ENCODE measurements around the gene MRC2.

MRC2 gene

GRCh38 chr17:62725791-62726249 lies 98.3 kb downstream of the MRC2 start:
- peaks cover 19% of the 10 kb centered on the region for H3K4me1 ChIP-seq (ENCODE audit: insufficient read depth, low read length, poor library complexity, severe bottlenecking)
- H3F3A ChIP-seq (ENCODE audit: low read depth) = no peaks in the 10 kb centered on the region
- no peak overlapping the region for H3K4me2 ChIP-seq (ENCODE audit: low read depth, low read length, poor library complexity, severe bottlenecking)
- no peak overlapping the region for H2AFZ ChIP-seq (ENCODE audit: low read length)
- no peaks in the 10 kb centered on the region for H3K9me2 ChIP-seq (replicated peaks; ENCODE audit: low read depth, low read length)
- no peaks in the 10 kb centered on the region for H3K9me3 ChIP-seq (ENCODE audit: insufficient read depth, low read depth, low read length)
- no peaks in the 10 kb centered on the region for H3K36me3 ChIP-seq (ENCODE audit: insufficient read depth, low read length)
- H4K20me1 ChIP-seq (ENCODE audit: insufficient read depth, low read length, poor library complexity, severe bottlenecking) = no peaks in the 10 kb centered on the region
- no peak overlapping the region for H3K4me3 ChIP-seq (ENCODE audit: low read length, poor library complexity, severe bottlenecking)
- TF ChIP-seq EZH2phosphoT487 (IDR thresholded peaks at IDR 0.05; ENCODE audit: borderline replicate concordance) (no peak), CTCF (conservative IDR thresholded peaks at IDR 0.05; ENCODE audit: low read length) (no peak)
- H3K79me2 ChIP-seq (ENCODE audit: insufficient read depth, low read length) = no peaks in the 10 kb centered on the region
- no peaks in the 10 kb centered on the region for H3K27me3 ChIP-seq (ENCODE audit: insufficient read depth, low read length, poor library complexity, severe bottlenecking)
- H3K9ac ChIP-seq (ENCODE audit: low read depth, low read length, poor library complexity, severe bottlenecking) = no peak overlapping the region

DNA sequence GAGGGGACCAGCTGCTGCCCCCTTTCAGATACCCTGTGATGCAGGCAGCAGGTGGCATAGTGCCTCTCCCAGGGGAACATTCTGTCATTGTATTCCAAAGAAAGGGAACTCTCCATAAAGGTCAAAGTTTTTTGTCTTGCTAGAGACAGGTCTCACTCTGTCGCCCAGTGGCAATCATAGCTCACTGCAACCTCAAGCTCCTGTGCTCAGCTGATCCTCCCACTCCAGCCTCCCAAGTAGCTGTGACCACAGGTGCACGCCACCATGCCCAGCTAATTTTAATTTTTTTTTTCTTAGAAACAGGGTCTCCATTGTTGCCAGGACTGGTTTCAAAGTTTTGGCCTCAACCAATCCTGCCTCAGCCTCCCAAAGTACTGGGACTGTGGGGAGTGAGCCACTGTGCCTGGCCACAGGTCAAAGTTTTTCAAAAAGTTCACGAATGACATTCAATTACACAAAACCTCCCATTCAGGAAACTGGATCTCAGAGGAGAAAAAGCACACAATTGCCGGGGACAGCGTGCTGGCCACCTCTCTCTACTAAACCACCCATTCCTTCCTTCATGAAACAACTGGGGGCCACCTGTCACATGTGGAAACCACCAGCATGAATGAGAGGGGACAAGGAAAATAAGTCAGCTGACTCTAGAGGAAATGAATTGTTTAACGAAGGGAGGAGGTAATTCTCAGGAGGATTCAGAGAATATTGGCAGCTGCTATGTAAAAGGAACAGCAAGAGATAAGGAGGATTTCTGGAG lies 100.6 kb downstream of the MRC2 start:
- H3F3A ChIP-seq (ENCODE audit: low read depth) = no peaks in the 10 kb centered on the region
- no peaks in the 10 kb centered on the region for H3K79me2 ChIP-seq (ENCODE audit: insufficient read depth, low read length)
- H3K9me3 ChIP-seq (ENCODE audit: insufficient read depth, low read depth, low read length) = no peaks in the 10 kb centered on the region
- no peak overlapping the region for H2AFZ ChIP-seq (ENCODE audit: low read length)
- H3K4me1 ChIP-seq (ENCODE audit: insufficient read depth, low read length, poor library complexity, severe bottlenecking) = peaks cover 19% of the 10 kb centered on the region
- no peaks in the 10 kb centered on the region for H3K27me3 ChIP-seq (ENCODE audit: insufficient read depth, low read length, poor library complexity, severe bottlenecking)
- no peak overlapping the region for H3K4me3 ChIP-seq (ENCODE audit: low read length, poor library complexity, severe bottlenecking)
- no peaks in the 10 kb centered on the region for H3K9me2 ChIP-seq (replicated peaks; ENCODE audit: low read depth, low read length)
- H3K4me2 ChIP-seq (ENCODE audit: low read depth, low read length, poor library complexity, severe bottlenecking) = no peak overlapping the region
- peak; percentile 18; the same call in 1 of the 2 replicates for TF ChIP-seq CTCF (conservative IDR thresholded peaks at IDR 0.05; ENCODE audit: low read length)
- no peak for TF ChIP-seq EZH2phosphoT487 (IDR thresholded peaks at IDR 0.05; ENCODE audit: borderline replicate concordance)
- no peaks in the 10 kb centered on the region for H4K20me1 ChIP-seq (ENCODE audit: insufficient read depth, low read length, poor library complexity, severe bottlenecking)
- no peaks in the 10 kb centered on the region for H3K36me3 ChIP-seq (ENCODE audit: insufficient read depth, low read length)
- no peak overlapping the region for H3K9ac ChIP-seq (ENCODE audit: low read depth, low read length, poor library complexity, severe bottlenecking)

DNA sequence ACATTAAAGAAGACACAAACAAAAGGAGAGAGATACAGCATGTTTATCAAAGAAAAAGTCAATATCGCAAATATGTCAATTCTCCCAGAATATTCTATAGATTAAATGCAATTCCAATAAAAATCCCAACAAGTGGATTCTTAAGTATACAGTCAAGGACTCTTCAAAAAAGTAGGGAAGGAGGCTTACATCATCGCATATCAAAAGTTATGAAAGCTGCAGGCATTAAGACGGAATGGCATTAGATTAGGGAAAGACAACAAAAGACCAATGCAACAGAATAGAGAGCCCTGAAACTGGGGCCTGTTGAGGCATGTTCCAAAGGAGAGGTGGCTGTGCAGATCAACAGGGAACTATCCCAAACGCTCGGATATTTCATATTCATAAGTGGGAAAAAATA lies 104.7 kb downstream of the MRC2 start:
- TF ChIP-seq EZH2phosphoT487 (IDR thresholded peaks at IDR 0.05; ENCODE audit: borderline replicate concordance) = no peak
- no peak for TF ChIP-seq CTCF (conservative IDR thresholded peaks at IDR 0.05; ENCODE audit: low read length)
- no peaks in the 10 kb centered on the region for H3K9me2 ChIP-seq (replicated peaks; ENCODE audit: low read depth, low read length)
- H3K36me3 ChIP-seq (ENCODE audit: insufficient read depth, low read length) = no peaks in the 10 kb centered on the region
- no peaks in the 10 kb centered on the region for H3K27me3 ChIP-seq (ENCODE audit: insufficient read depth, low read length, poor library complexity, severe bottlenecking)
- no peak overlapping the region for H2AFZ ChIP-seq (ENCODE audit: low read length)
- H3K9me3 ChIP-seq (ENCODE audit: insufficient read depth, low read depth, low read length) = no peaks in the 10 kb centered on the region
- H3K79me2 ChIP-seq (ENCODE audit: insufficient read depth, low read length) = no peaks in the 10 kb centered on the region
- no peaks in the 10 kb centered on the region for H3K4me1 ChIP-seq (ENCODE audit: insufficient read depth, low read length, poor library complexity, severe bottlenecking)
- no peaks in the 10 kb centered on the region for H3F3A ChIP-seq (ENCODE audit: low read depth)
- H4K20me1 ChIP-seq (ENCODE audit: insufficient read depth, low read length, poor library complexity, severe bottlenecking) = no peaks in the 10 kb centered on the region
- no peak overlapping the region for H3K4me3 ChIP-seq (ENCODE audit: low read length, poor library complexity, severe bottlenecking)
- H3K9ac ChIP-seq (ENCODE audit: low read depth, low read length, poor library complexity, severe bottlenecking) = no peak overlapping the region
- no peak overlapping the region for H3K4me2 ChIP-seq (ENCODE audit: low read depth, low read length, poor library complexity, severe bottlenecking)

All from Loucy (cell line).